CD4-positive, alpha-beta T cell treated with Interleukin-15 for 4 hours (primary cell): Measurements from ENCODE around the gene CHEK2.
A peak's percentile ranks its signal among the peaks of the same experiment; 100 is the strongest.
"Not testable (repeated sequence)": the region's sequence is repeated elsewhere in the genome, so short reads cannot be mapped to it uniquely, and the experiment has no call there.

Experiments
- DNase-seq: peaks from one replicate; pipeline ENCODE4 v3.0.0-alpha.2; 2020; ENCODE audit warnings: low spot score

Gene CHEK2

GRCh38 chr22:28741785-28742561 is at the start of gene CHEK2, which contains the start of gene HSCB:
Gene CHEK2, minus strand, starts transcription at chr22:28741820. Its CDS starts 7,099 bp downstream, at chr22:28734721.
Gene HSCB, plus strand, starts transcription at chr22:28742039. Its CDS starts 57 bp downstream, at chr22:28742096.
- DNase-seq = peak; percentile 98

GRCh38 chr22:28791124-28791523 is 49.5 kb upstream of the CHEK2 start:
- DNase-seq = no peak

- no peak for DNase-seq
Measured at GRCh38 chr22:28788601-28789000, 47.0 kb upstream of the CHEK2 start.

GRCh38 chr22:28783786-28784671 is 42.4 kb upstream of the CHEK2 start:
- DNase-seq = no peak

GRCh38 chr22:28780296-28780695 is 38.7 kb upstream of the CHEK2 start:
- no peak for DNase-seq

- no peak for DNase-seq
Measured at GRCh38 chr22:28779833-28780232, 38.2 kb upstream of the CHEK2 start.

- no peak for DNase-seq
Measured at GRCh38 chr22:28774378-28774777, 32.8 kb upstream of the CHEK2 start.

GRCh38 chr22:28773461-28773867 is 31.8 kb upstream of the CHEK2 start:
- DNase-seq = peak; percentile 21

GRCh38 chr22:28772633-28773460 is 31.2 kb upstream of the CHEK2 start, which contains the start of gene CCDC117:
Gene CCDC117, plus strand, starts transcription at chr22:28772695. Its CDS starts 155 bp downstream, at chr22:28772850.
- DNase-seq = peak; percentile 90

GRCh38 chr22:28771195-28771791 is 29.7 kb upstream of the CHEK2 start:
- DNase-seq = no peak

- DNase-seq = no peak
Measured at GRCh38 chr22:28769394-28770085, 27.9 kb upstream of the CHEK2 start.

- no peak for DNase-seq
Measured at GRCh38 chr22:28768701-28769393, 27.2 kb upstream of the CHEK2 start.

GRCh38 chr22:28766628-28767027 is 25.0 kb upstream of the CHEK2 start:
- no peak for DNase-seq

- not testable (repeated sequence) for DNase-seq
Measured at GRCh38 chr22:28762000-28762399, 20.4 kb upstream of the CHEK2 start.

- DNase-seq = no peak
Measured at GRCh38 chr22:28761449-28761755, 19.8 kb upstream of the CHEK2 start.

- no peak for DNase-seq
Measured at GRCh38 chr22:28759861-28760560, 18.4 kb upstream of the CHEK2 start.

GRCh38 chr22:28754512-28754911 is 12.9 kb upstream of the CHEK2 start:
- DNase-seq = not testable (repeated sequence)

GRCh38 chr22:28750471-28750881 is 8.9 kb upstream of the CHEK2 start:
- no peak for DNase-seq

GRCh38 chr22:28743852-28744251 is 2.2 kb upstream of the CHEK2 start:
- DNase-seq = no peak

- no peak for DNase-seq
Measured at GRCh38 chr22:28742562-28742962, 942 bp upstream of the CHEK2 start.
